ENCODE data around the gene NBEAL2. TPM values are rescaled to one million over a fixed set of nuclear protein-coding genes. Genes with fewer than 3 reads are reported as not detected.

The NBEAL2 gene
- total RNA-seq, 4 donors from 2014 or later = 128 to 297 (median 185) TPM

DNA sequence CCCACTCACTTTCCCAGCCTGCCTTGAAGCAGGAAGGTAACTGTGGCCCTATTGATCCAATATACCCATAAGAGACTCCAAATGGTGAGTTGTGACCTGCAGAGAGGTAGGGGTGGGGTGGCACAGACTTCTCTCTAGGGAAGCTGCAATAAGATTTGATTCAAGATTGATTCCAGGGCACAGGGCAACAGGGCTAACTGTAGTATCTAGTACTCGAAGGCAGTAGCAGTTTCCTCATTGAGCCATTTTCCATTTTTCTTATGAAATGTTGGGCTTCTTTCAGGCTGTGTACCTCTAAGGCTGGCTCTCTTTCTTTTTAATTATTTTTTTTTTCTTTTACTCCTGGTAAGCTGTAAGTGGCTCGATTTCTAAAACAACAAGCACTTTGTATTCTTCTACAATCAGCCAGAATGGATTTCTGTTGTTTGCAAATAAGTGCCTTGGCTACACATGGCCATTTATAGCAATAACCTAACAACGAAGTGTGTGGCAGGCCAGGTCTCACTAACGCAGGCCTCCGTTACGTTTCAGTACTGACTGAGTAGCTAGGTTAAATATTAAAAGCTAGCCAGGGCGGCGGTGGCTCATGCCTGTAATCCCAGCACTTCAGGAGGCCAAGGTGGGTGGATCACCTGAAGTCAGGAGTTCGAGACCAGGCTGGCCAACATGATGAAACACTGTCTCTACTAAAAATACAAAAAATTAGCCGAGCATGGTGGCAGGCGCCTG is 22.2 kb upstream of the NBEAL2 start:
- Histone ChIP-seq H3K27me3 (no peaks in the 10 kb centered on the region), H3K4me1 (peaks cover 38 to 94% (median 72%) of the 10 kb centered on the region in 3 donors), H3K4me3 (no peak overlapping the region), H3K36me3 (peaks cover 0 to 20% (median 0%) of the 10 kb centered on the region in 3 donors), H3K27ac (peak overlapping the region in 2 of 4 donors; percentile 63 to 72), H3K9me3 (no peaks in the 10 kb centered on the region)
- no peak for TF ChIP-seq POLR2A (IDR thresholded peaks at IDR 0.05)
- no peak for TF ChIP-seq CTCF (IDR thresholded peaks at IDR 0.05)
- WGBS, 2 donors = 61 to 80% methylated on average over 9 to 11 of the region's 11 CpGs
- DNase-seq = no peak
- intact Hi-C loops (cut with DNase I) = no loop called here

DNA sequence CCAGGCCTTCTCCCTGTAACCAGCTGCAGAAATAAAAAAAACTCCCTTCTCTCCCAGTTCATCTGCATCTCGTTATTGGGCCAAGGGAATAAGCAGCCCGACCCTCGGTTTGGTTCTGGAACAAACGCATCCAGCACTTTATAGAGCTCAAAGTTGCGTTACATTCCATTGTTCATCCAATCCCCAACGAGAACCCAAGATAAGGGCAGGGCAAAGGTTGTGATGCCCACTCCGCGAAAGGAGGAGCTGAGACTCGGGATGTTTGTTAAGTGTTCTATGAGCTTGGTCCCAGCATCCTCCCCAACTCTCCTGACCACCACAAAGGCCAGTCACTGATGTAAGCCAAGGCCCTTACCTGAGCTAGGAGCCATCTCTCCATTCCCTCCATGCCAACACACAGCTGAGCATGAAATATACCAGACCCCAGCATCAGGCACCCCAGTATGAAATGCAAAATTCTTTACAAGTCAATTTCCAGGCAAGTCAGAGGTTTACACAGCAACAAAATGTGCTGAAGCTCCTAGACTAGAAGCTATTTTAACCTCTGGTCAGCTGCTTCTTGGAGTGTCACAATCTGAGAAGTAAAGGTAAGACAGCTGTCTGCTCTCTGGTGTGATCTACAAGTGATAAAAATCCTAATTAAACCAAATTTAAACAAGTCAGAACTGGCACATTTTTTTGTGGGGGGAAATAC is 20.9 kb upstream of the NBEAL2 start:
- Histone ChIP-seq H3K27ac (peak overlapping the region; percentile 64 to 84 (median 80)), H3K9me3 (no peaks in the 10 kb centered on the region), H3K36me3 (peaks cover 0 to 27% (median 0%) of the 10 kb centered on the region in 3 donors), H3K4me3 (no peak overlapping the region), H3K27me3 (no peaks in the 10 kb centered on the region), H3K4me1 (peaks cover 36 to 80% (median 65%) of the 10 kb centered on the region in 3 donors)
- no peak for DNase-seq
- TF ChIP-seq CTCF (IDR thresholded peaks at IDR 0.05) (no peak), POLR2A (IDR thresholded peaks at IDR 0.05) (no peak)
- WGBS, 2 donors = 80 to 86% methylated on average over 9 of the region's 9 CpGs
- intact Hi-C loops (cut with DNase I) = no loop called here

- Histone ChIP-seq H3K36me3 (peaks cover 0 to 30% (median 0%) of the 10 kb centered on the region in 3 donors), H3K4me1 (peaks cover 31 to 75% (median 60%) of the 10 kb centered on the region in 3 donors), H3K27me3 (no peaks in the 10 kb centered on the region), H3K27ac (peak overlapping the region; percentile 64 to 84 (median 80)), H3K9me3 (no peaks in the 10 kb centered on the region), H3K4me3 (no peak overlapping the region)
- DNase-seq = no peak
- 55 to 57% methylated on average over 5 to 6 of the region's 6 CpGs for WGBS, 2 donors
- intact Hi-C loops (cut with DNase I) = no loop called here
- no peak for TF ChIP-seq POLR2A (IDR thresholded peaks at IDR 0.05)
- no peak for TF ChIP-seq CTCF (IDR thresholded peaks at IDR 0.05)
Measured at GRCh38 chr3:46959161-46959511, 20.3 kb upstream of the NBEAL2 start.

DNA sequence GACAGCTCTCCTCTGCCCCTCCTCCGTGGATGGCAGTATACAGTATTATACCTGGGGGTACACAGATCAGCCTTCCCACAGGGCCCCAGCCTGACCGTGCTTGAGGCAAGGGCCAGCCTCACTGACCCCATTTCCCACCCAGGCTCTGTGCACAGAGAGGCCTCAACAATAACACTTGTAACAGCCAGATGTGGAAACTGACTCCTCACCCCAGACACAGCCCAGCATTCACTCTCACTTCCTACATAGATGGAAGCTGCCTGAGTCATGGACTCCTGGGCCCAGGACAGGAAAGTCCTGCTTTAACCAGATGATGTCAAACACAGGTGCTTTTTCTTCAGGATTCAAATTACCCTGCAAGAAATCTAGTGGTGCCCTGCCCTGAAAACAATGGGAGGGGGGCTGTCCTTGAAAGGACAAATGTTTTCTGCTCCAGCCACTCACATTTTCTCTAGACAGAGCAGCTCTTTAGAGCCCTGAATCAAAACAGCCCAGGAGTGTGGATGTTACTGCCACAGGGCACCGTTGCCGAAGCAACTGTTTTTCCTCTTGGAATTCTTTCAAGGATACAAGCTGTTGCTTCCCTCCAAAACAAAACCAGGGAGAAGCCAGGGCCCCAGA is 19.3 kb upstream of the NBEAL2 start:
- peaks cover 27 to 71% (median 54%) of the 10 kb centered on the region in 3 donors for H3K4me1 ChIP-seq
- peak overlapping the region in 3 of 4 donors; percentile 3 to 18 (median 17) for H3K4me3 ChIP-seq
- WGBS, 2 donors = 8 to 39% methylated on average over 2 to 3 of the region's 4 CpGs
- no peaks in the 10 kb centered on the region for H3K9me3 ChIP-seq
- peak overlapping the region; percentile 64 to 84 (median 80) for H3K27ac ChIP-seq
- no peak for TF ChIP-seq CTCF (IDR thresholded peaks at IDR 0.05)
- TF ChIP-seq POLR2A (IDR thresholded peaks at IDR 0.05) = no peak
- H3K36me3 ChIP-seq = peaks cover 0 to 32% (median 0%) of the 10 kb centered on the region in 3 donors
- H3K27me3 ChIP-seq = no peaks in the 10 kb centered on the region
- intact Hi-C loops (cut with DNase I) = no loop called here
- DNase-seq = no peak

DNA sequence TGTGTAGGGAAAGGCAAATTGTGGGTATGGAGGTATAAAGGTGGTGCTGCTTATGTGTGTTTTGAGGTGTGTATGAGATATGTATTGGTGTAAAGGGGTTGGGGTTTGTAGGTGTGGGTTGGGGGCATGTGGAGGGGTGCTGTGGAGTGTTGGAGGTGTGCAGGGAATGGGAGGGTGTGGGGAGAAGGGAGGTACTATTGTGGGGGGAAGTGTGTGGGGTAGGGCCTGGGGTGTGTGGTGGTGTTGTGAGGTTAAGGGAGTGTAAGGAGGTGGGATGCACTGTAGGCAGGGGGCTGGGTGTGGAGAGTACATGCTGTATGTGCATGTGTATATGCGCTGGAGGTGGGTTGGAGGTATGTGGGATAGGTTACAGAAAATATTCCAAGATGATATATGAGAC is 18.6 kb upstream of the NBEAL2 start:
- intact Hi-C loops (cut with DNase I) = no loop called here
- TF ChIP-seq CTCF (IDR thresholded peaks at IDR 0.05) = no peak
- TF ChIP-seq POLR2A (IDR thresholded peaks at IDR 0.05) = no peak
- Histone ChIP-seq H3K4me3 (peak overlapping the region in 3 of 4 donors; percentile 3 to 18 (median 17)), H3K27ac (peak overlapping the region; percentile 64 to 84 (median 80)), H3K27me3 (no peaks in the 10 kb centered on the region), H3K9me3 (no peaks in the 10 kb centered on the region), H3K4me1 (peaks cover 28 to 71% (median 53%) of the 10 kb centered on the region in 3 donors), H3K36me3 (peaks cover 0 to 38% (median 0%) of the 10 kb centered on the region in 3 donors)
- WGBS, 2 donors = 75 to 79% methylated on average over 1 of the region's 1 CpG
- no peak for DNase-seq
